NCI-H82 (cell line): ENCODE data around the gene HBZ.
"Not testable (repeated sequence)": the region's sequence is repeated elsewhere in the genome, so short reads cannot be mapped to it uniquely, and the experiment has no call there.

Source experiments
- DNase-seq: peaks from one replicate; lab custom pipeline; 2025; lab: John Stamatoyannopoulos, UW

HBZ gene

GRCh38 chr16:164827-165538, 12.5 kb downstream of the HBZ start:
- DNase-seq: peak; percentile 58

- no peak for DNase-seq
These were observed 13.3 kb downstream of the HBZ start, which contains the start of gene HBM for GRCh38 chr16:165539-166374. Gene HBM, plus strand, starts transcription at chr16:165978. Its CDS starts 20 bp downstream, at chr16:165998.

GRCh38 chr16:166375-167121, 14.1 kb downstream of the HBZ start:
- DNase-seq: no peak

GRCh38 chr16:167122-167690, 14.8 kb downstream of the HBZ start:
- DNase-seq: no peak

- peak; percentile 57 for DNase-seq
These were observed 16.0 kb downstream of the HBZ start for GRCh38 chr16:168424-168823.

GRCh38 chr16:169014-169413, 16.6 kb downstream of the HBZ start:
- no peak for DNase-seq

- not testable (repeated sequence) for DNase-seq
These were observed 17.7 kb downstream of the HBZ start for GRCh38 chr16:170088-170507.

- no peak for DNase-seq
These were observed 18.3 kb downstream of the HBZ start for GRCh38 chr16:170788-171187.

GRCh38 chr16:172374-172941, 20.0 kb downstream of the HBZ start, which contains the start of gene HBA2:
Gene HBA2, plus strand, starts transcription at chr16:172876. Its CDS starts 37 bp downstream, at chr16:172913.
- DNase-seq: not testable (repeated sequence)

GRCh38 chr16:173211-173854, 20.9 kb downstream of the HBZ start:
- DNase-seq: not testable (repeated sequence)

- DNase-seq: not testable (repeated sequence)
These were observed 21.7 kb downstream of the HBZ start for GRCh38 chr16:173928-174769.

- DNase-seq: no peak
These were observed 22.8 kb downstream of the HBZ start for GRCh38 chr16:175011-175949.

- not testable (repeated sequence) for DNase-seq
These were observed 23.6 kb downstream of the HBZ start for GRCh38 chr16:176006-176405.

GRCh38 chr16:176477-177382, 24.3 kb downstream of the HBZ start, which contains the start of gene HBA1:
Gene HBA1, plus strand, starts transcription at chr16:176680. Its CDS starts 37 bp downstream, at chr16:176717.
- not testable (repeated sequence) for DNase-seq

GRCh38 chr16:177394-177822, 25.0 kb downstream of the HBZ start:
- DNase-seq: peak; percentile 27

- no peak for DNase-seq
These were observed 25.7 kb downstream of the HBZ start for GRCh38 chr16:177981-178667.

- DNase-seq: no peak
These were observed 26.2 kb downstream of the HBZ start for GRCh38 chr16:178668-179015.
